A673 (cell line): ENCODE data around the gene GYS2. TPM values are rescaled to one million over a fixed set of nuclear protein-coding genes. Genes with fewer than 3 reads are reported as not detected.

Experiments used
- BruUV-seq: library from RNA; stranded (reverse); fragments of 400-500 nt; replicated peaks from 2 replicates; lab custom pipeline; 2021; lab: Mats Ljungman, UMichigan
- CTCF ChIA-PET: fragments of 300-600 bp; sonication (Branson Sonifier 250); formaldehyde crosslinking; loops from one replicate; lab custom pipeline; 2022; ENCODE audit warnings: antibody characterized with exemption; lab: Charles Lee
- POLR2A ChIA-PET: fragments of 300-600 bp; sonication (Branson Sonifier 250); formaldehyde crosslinking; loops from one replicate; lab custom pipeline; 2022; ENCODE audit warnings: antibody characterized with exemption; ENCODE audit not compliant: low non-redundant PET; lab: Charles Lee
- DNase-seq: peaks from one replicate; pipeline ENCODE4 v3.0.0-alpha.2; 2015; ENCODE audit warnings: low spot score
- H3K27ac ChIP-seq: fragments of 200-600 bp; sonication (generic); 2 replicates; pipeline ENCODE4 v1.5.1; 2016; ENCODE audit warnings: mixed run types, low read depth, mild to moderate bottlenecking, mixed read lengths, antibody characterized with exemption, low read length; ENCODE audit not compliant: poor library complexity, severe bottlenecking
- H3K27me3 ChIP-seq: fragments of 200-600 bp; sonication (generic); replicated peaks from 2 replicates; pipeline ENCODE4 v1.6.1; 2017; ENCODE audit warnings: mixed run types, low read depth, mild to moderate bottlenecking, mixed read lengths, antibody characterized with exemption, low read length; ENCODE audit not compliant: insufficient read depth, poor library complexity
- H3K36me3 ChIP-seq: fragments of 200-600 bp; sonication (generic); 2 replicates; pipeline ENCODE4 v1.6.1; 2016; ENCODE audit warnings: mixed run types, mild to moderate bottlenecking, mixed read lengths, antibody characterized with exemption, low read length; ENCODE audit not compliant: insufficient read depth, poor library complexity, severe bottlenecking
- H3K4me1 ChIP-seq: fragments of 200-600 bp; sonication (generic); 2 replicates; pipeline ENCODE4 v1.6.1; 2017; ENCODE audit warnings: mixed run types, mild to moderate bottlenecking, mixed read lengths, antibody characterized with exemption, low read length; ENCODE audit not compliant: insufficient read depth, poor library complexity, severe bottlenecking
- H3K4me3 ChIP-seq: fragments of 200-600 bp; sonication (generic); 2 replicates; pipeline ENCODE4 v1.5.1; 2016; ENCODE audit warnings: low read depth, mixed run types, mild to moderate bottlenecking, mixed read lengths, low read length; ENCODE audit not compliant: poor library complexity, severe bottlenecking
- H3K9me3 ChIP-seq: fragments of 200-600 bp; sonication (generic); 2 replicates; pipeline ENCODE4 v1.6.1; 2016; ENCODE audit warnings: mixed run types, low read depth, mild to moderate bottlenecking, mixed read lengths, antibody characterized with exemption, low read length; ENCODE audit not compliant: poor library complexity, severe bottlenecking
- EZH2 ChIP-seq: fragments of 200-600 bp; sonication (generic); IDR thresholded peaks from 2 replicates; pipeline ENCODE4 v1.6.1; 2017; ENCODE audit warnings: borderline replicate concordance, low read depth, mild to moderate bottlenecking, mixed read lengths, antibody characterized with exemption, low read length; ENCODE audit not compliant: poor library complexity, severe bottlenecking
- intact Hi-C: fragments of 100-400 bp; cut with micrococcal nuclease; formaldehyde crosslinking; loops from one replicate; pipeline ENCODE4 v1.10.0; 2022; ENCODE audit not compliant: unreplicated experiment
- total RNA-seq: library from RNA; stranded (reverse); gene quantifications from 2 replicates; pipeline ENCODE4 v1.2.3, GENCODE V29; 2021
- TF ChIP-seq, protein P1 (sequence below): fragments of 300-800, 200-600 bp; sonication (generic); conservative IDR thresholded peaks from 2 replicates; pipeline ENCODE4 v1.5.1; 2017; ENCODE audit warnings: low read depth, mild to moderate bottlenecking, antibody characterized with exemption, low read length, moderate library complexity, mixed read lengths

The GYS2 gene
- total RNA-seq, 1 experiment from 2014 or later: 0.11 TPM

DNA sequence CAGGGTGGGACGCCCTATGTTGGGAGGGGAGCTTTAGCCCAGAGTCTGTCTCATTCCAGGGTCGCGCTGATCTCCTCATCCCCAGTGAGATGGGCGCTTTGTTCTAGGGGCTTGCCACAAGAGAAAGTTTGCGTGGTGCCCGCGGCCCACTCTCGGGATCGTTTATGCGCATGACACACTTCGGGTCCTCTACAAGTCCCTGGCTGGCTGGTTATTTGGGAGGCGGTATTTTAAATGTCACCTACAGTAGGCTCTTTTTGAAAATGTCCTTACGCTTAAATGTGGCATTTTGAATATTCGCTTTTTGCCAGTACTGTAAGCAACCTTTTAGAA, 102.5 kb downstream of the GYS2 start:
- Histone ChIP-seq H3K27me3 (no peaks in the 10 kb centered on the region), H3K9me3 (no peaks in the 10 kb centered on the region), H3K27ac (peak overlapping the region; percentile 93), H3K36me3 (peaks cover 5% of the 10 kb centered on the region), H3K4me3 (peak overlapping the region; percentile 97), H3K4me1 (peaks cover 19% of the 10 kb centered on the region)
- TF ChIP-seq, protein P1, sequence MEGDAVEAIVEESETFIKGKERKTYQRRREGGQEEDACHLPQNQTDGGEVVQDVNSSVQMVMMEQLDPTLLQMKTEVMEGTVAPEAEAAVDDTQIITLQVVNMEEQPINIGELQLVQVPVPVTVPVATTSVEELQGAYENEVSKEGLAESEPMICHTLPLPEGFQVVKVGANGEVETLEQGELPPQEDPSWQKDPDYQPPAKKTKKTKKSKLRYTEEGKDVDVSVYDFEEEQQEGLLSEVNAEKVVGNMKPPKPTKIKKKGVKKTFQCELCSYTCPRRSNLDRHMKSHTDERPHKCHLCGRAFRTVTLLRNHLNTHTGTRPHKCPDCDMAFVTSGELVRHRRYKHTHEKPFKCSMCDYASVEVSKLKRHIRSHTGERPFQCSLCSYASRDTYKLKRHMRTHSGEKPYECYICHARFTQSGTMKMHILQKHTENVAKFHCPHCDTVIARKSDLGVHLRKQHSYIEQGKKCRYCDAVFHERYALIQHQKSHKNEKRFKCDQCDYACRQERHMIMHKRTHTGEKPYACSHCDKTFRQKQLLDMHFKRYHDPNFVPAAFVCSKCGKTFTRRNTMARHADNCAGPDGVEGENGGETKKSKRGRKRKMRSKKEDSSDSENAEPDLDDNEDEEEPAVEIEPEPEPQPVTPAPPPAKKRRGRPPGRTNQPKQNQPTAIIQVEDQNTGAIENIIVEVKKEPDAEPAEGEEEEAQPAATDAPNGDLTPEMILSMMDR: no peak
- no peak for TF ChIP-seq EZH2
- BruUV-seq: no TSS peak
- intact Hi-C loops: loop anchor here (5.0 kb wide), 1 partner anchor 155 kb away; the partner anchor contains the start of gene LDHB
- peak; percentile 39 for DNase-seq
- ChIA-PET POLR2A (no interaction called here), CTCF (no interaction called here)

DNA sequence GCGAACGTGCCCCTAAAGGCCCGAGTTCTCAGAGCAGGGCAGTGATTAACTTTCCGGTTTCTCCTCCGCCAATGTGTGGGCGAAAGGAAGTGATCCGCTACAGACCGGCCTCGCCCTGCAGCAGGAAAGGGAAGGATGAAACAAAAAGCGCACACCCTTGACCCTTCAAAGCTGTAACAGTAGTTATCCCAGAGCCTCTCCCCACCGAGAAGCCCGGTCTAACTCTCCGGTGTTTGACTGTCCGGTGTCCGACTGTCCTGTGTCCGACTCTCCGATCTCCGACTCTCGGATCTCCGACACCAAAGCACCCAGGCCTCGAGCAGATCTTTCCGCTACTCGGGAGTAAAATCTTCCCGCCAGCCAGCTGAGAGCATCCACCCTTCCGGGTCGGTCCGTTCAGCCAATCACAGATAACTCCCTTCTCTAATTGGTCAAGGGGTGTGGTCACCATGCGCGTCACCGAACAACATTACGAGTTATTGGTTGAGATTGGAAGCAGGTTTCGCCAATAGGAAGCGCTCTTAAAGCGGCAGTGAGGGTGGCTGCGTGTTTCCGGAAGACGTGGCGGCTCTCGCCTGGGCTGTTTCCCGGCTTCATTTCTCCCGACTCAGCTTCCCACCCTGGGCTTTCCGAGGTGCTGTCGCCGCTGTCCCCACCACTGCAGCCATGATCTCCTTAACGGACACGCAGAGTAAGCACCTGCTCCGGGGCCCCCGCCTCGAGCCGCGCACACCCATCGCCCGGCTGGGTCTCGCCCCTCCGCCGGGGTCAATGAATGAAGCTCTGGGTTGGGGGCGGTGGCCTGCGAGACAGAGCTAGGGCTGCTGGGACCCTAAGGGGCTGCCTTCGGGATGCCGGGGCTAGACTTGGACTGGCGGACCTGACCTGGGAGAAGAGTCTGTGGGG, 103.1 kb downstream of the GYS2 start, which contains the start of the genes GOLT1B and RECQL:
GOLT1B (plus strand) TSS at position 532 of the 906 bp plus-strand sequence; CDS start at position 667, 135 bp downstream.
RECQL (minus strand) TSS at position 378 of the 906 bp plus-strand sequence. CDS start 2,065 bp downstream, outside the sequence.
- ChIA-PET POLR2A (interaction anchor here (0.7 kb wide), 1 partner anchor 15 kb away, joined by 3 read pairs; no protein-coding TSS in a partner anchor), CTCF (no interaction called here)
- BruUV-seq: no TSS peak
- Histone ChIP-seq H3K36me3 (peaks cover 7% of the 10 kb centered on the region), H3K4me3 (peak within 1 kb of the TSS; percentile 97), H3K4me1 (peaks cover 19% of the 10 kb centered on the region), H3K9me3 (no peaks in the 10 kb centered on the region), H3K27me3 (no peaks in the 10 kb centered on the region), H3K27ac (peak within 1 kb of the TSS; percentile 93)
- TF ChIP-seq, protein P1: no peak
- TF ChIP-seq EZH2: no peak
- intact Hi-C loops: loop anchor here (5.0 kb wide), 1 partner anchor 156 kb away; the partner anchor contains the start of gene LDHB
- peak; percentile 98 for DNase-seq

DNA sequence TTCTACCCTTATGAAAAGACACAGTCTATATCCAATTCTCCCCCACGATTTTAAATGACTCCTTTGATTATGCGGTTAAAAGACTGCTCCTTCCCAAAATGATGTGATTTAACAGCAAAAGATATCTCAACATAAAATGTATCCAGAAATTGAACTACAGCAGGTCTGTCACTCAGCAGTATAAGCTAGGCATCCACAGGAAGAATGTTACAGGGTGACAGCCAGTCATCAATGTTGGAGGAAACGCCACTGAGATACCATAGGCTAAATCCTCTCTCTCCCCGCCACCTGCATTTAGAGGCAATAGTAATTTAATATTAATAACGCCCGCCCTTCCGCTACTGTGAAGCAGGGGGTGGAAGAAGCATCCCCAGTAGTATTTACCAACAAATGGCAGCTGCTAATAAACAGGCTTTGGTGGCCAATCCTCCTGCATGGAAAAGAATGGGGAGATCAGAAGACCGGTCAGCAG, 103.8 kb downstream of the GYS2 start:
- peak overlapping the region; percentile 97 for H3K4me3 ChIP-seq
- peak overlapping the region; percentile 93 for H3K27ac ChIP-seq
- no peaks in the 10 kb centered on the region for H3K27me3 ChIP-seq
- DNase-seq: no peak
- ChIA-PET CTCF (no interaction called here), POLR2A (interaction anchor here (0.6 kb wide), 1 partner anchor 1598 kb away, joined by 4 read pairs; no protein-coding TSS in a partner anchor)
- peaks cover 19% of the 10 kb centered on the region for H3K4me1 ChIP-seq
- TF ChIP-seq EZH2: no peak
- TF ChIP-seq, protein P1: no peak
- intact Hi-C loops: loop anchor here (5.0 kb wide), 1 partner anchor 156 kb away; the partner anchor contains the start of gene LDHB
- BruUV-seq: TSS peak; percentile 57
- no peaks in the 10 kb centered on the region for H3K9me3 ChIP-seq
- peaks cover 11% of the 10 kb centered on the region for H3K36me3 ChIP-seq
